OCI-M1 (cell line): Measurements from ENCODE around the gene TROAP.
"Not testable (repeated sequence)": the region's sequence is repeated elsewhere in the genome, so short reads cannot be mapped to it uniquely, and the experiment has no call there.

ENCODE experiments used
- DNase-seq: peaks from one replicate; lab custom pipeline; 2025; lab: John Stamatoyannopoulos, UW

The TROAP gene

DNA sequence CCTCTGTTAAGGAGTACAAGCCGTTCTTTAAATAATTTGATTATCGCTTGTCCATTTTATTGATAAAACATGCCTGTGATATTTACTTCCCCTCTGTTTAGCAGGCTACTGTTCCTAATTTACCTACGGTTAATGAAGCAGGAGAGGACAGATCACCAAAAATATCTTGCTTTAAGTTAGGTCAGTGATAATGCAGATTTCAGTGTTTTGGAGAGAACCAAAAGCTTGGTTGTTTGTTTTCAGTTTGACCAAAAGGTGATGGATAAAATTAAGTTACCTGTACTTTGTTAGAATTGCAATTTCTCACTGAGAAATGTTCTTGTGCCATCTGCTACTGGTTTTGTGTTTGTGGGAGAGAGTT is 45.2 kb downstream of the TROAP start:
- peak; percentile 60 for DNase-seq

DNA sequence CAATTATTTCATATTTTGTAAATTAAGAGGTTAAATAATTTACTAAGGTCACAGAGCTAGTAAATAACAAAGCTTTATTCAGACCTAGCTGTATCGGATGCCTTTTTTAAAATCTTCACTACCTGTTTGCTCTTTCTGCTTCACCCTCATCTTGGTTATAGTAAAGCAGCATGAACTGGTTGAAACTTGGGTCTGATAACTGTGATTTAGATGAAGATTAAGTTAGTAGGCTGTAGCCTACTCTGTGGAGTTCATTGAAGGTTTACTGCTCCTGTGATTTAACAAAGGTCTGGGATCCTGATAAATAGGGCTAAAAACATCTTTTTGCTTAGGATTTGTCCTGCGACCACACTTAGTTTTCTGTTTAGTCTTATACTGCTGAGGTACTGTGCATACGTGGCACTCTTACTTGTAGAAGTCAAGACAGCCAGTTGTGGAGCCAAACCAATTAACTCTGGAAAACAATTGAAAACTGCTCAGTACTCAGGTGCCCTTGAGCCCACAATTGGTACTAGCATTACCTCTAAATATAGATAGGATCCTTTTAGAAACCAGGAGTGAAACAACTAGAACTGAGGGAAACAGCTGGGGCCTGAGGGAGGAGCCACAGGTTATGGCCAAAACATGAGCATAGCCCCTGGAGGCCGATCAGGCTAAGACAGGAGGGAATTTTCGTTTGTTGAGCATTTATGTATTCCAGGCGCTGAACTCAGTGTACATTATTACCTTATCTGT is 46.5 kb downstream of the TROAP start:
- peak; percentile 84 for DNase-seq

DNA sequence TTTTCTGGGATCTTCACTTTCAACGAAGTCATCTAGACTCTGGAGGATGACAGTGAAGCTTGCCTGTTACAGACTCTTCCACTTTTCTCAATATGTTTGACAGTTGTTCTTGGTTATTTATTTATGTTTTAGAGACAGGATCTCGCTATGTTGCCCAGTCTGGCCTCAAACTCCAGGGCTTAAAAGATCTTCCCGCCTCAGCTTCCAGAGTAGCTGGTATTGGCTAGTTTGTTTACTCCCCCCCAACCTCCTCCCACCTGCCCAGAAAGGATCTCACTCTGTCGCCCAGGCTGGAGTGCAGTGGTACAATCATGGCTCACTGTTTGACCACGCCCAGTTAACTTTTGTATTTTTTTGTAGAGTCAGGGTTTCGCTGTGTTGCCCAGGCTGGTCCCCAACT is 47.5 kb downstream of the TROAP start:
- no peak for DNase-seq

DNA sequence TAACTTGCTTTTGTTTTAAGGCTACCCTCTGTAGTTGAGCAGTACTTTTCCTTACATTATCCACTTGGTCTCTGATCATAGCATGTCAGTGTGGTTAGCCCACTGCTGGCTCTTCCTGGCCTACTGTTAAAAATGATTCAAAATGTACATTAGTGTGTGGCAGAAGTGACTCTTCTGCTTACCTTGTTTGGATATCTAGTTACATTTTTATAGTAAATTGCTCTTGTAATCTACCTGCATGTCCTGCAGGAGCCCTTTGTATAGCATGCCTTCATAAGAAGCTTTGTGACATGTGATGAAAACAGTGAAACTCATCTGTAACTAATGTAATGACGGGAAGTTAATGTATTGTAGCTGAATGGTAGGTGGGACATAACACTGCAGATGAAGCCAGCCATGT is 52.4 kb downstream of the TROAP start:
- DNase-seq: no peak

DNA sequence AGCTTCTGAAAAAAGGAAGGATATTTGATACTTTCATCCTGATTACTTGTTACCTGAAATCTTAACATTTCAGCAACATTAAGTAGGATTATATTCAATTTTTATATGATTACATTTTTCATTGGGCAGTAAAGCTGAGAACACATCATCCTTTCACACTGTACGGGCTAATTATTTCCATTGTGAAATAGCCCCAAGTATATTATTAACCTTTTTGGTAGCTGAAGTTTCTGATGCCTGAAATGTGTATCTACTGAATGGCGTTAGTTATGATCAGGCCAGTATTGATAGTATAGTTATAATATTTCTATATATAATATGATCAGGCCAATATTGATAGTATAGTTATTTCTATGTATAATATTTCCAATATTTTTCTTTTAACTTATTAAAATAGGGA is 54.3 kb downstream of the TROAP start:
- no peak for DNase-seq

DNA sequence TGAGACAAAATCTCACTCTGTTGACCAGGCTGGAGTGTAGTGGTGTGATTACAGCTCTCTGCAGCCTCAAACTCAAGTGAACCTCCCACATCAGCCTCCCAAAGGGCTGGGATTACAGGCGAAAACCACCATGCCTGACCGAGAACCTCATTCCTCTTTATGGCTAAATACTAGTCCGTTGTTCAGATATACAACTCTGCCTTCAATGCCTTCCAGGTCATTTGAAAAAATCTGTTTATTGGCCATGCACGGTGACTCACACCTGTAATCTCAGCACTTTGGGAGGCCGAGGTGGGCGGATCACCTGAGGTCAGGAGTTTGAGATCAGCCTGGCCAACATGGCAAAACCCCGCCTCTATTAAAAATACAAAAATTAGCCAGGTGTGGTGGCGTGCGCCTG is 57.1 kb downstream of the TROAP start:
- not testable (repeated sequence) for DNase-seq
